T-helper 2 cell treated with Interferon-gamma antibody and Interleukin-4, amounts not matched to agents 5 μg/mL and 100 μg/mL, for 36 hours (primary cell): ENCODE measurements around the gene UBE2G1.

Experiments used
- DNase-seq: peaks from one replicate; pipeline ENCODE4 v3.0.0; 2021; ENCODE audit warnings: low spot score
- H3K27ac Mint-ChIP-seq: one replicate; pipeline ENCODE4 v1.8.0; 2021; ENCODE audit warnings: mild to moderate bottlenecking, mixed read lengths
- H3K27me3 Mint-ChIP-seq: one replicate; pipeline ENCODE4 v1.8.0; 2021; ENCODE audit warnings: low read depth, mixed read lengths
- H3K36me3 Mint-ChIP-seq: one replicate; pipeline ENCODE4 v1.8.0; 2021; ENCODE audit warnings: low read depth, mixed read lengths
- H3K4me1 Mint-ChIP-seq: one replicate; pipeline ENCODE4 v1.8.0; 2021; ENCODE audit warnings: low read depth, mixed read lengths
- H3K4me3 Mint-ChIP-seq: one replicate; pipeline ENCODE4 v1.8.0; 2022; ENCODE audit warnings: mild to moderate bottlenecking, moderate library complexity, mixed read lengths
- H3K9me3 Mint-ChIP-seq: one replicate; pipeline ENCODE4 v1.8.0; 2021; ENCODE audit warnings: mixed read lengths

Gene UBE2G1

GRCh38 chr17:4221899-4222659 lies 144.4 kb downstream of the UBE2G1 start:
- no peaks in the 10 kb centered on the region for H3K27me3 Mint-ChIP-seq
- no peak overlapping the region for H3K27ac Mint-ChIP-seq
- H3K4me1 Mint-ChIP-seq, result peaks cover 5% of the 10 kb centered on the region
- peaks cover 22% of the 10 kb centered on the region for H3K36me3 Mint-ChIP-seq
- no peaks in the 10 kb centered on the region for H3K9me3 Mint-ChIP-seq
- H3K4me3 Mint-ChIP-seq, result no peak overlapping the region
- DNase-seq, result no peak

GRCh38 chr17:4221163-4221562 lies 145.3 kb downstream of the UBE2G1 start:
- Mint-ChIP-seq H3K4me3 (no peak overlapping the region), H3K9me3 (no peaks in the 10 kb centered on the region), H3K4me1 (peaks cover 5% of the 10 kb centered on the region), H3K27ac (no peak overlapping the region), H3K36me3 (peaks cover 25% of the 10 kb centered on the region), H3K27me3 (no peaks in the 10 kb centered on the region)
- no peak for DNase-seq

- Mint-ChIP-seq H3K27ac (no peak overlapping the region), H3K4me1 (peaks cover 6% of the 10 kb centered on the region), H3K36me3 (peaks cover 26% of the 10 kb centered on the region)
Measured at GRCh38 chr17:4220655-4221054, 145.8 kb downstream of the UBE2G1 start.

More at GRCh38 chr17:4220655-4221054, 145.8 kb downstream of the UBE2G1 start:
- Mint-ChIP-seq H3K9me3 (no peaks in the 10 kb centered on the region), H3K4me3 (no peak overlapping the region), H3K27me3 (no peaks in the 10 kb centered on the region)
- DNase-seq, result no peak
